Measurements from ENCODE around the gene GPRASP3.

DNA sequence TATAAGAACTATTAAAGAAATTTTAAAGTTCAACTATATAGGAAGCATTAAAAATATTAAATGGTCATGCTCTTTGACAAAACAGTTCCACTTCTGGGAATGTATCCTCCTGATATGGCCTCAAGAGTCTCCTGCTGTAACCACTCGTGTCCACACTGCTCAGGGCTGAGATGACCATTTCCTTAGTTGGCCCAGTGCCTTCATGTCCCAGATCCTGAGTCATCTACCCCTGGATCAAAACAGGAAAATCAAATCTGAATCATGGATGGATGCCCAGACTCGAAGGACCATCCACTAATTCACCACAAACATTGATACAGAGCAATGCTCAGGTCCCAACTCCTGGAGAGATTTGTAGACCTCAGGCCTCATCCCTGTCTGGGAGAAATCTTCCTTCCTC is 44.7 kb downstream of the GPRASP3 start:
- TF ChIP-seq SMC3 (conservative IDR thresholded peaks at IDR 0.05; ENCODE audit: poor library complexity) (no peak), POLR2AphosphoS5 (IDR thresholded peaks at IDR 0.05) (no peak), CTCF (IDR thresholded peaks at IDR 0.05; ENCODE audit: poor library complexity, severe bottlenecking) (no peak), EP300 (conservative IDR thresholded peaks at IDR 0.05; ENCODE audit: poor library complexity, severe bottlenecking) (no peak), TAF1 (IDR thresholded peaks at IDR 0.05; ENCODE audit: low read depth) (no peak), EZH2 (IDR thresholded peaks at IDR 0.05; ENCODE audit: borderline replicate concordance, insufficient read depth, low read length, poor library complexity, severe bottlenecking) (no peak), RAD21 (conservative IDR thresholded peaks at IDR 0.05) (no peak), REST (IDR thresholded peaks at IDR 0.05; ENCODE audit: borderline replicate concordance) (no peak)

Measured in neural cell (in vitro differentiated cells).